GM13976 (cell line): ENCODE measurements around the gene TRAFD1.

Source experiments
- DNase-seq: peaks from one replicate; pipeline ENCODE4 v3.0.0; 2012; ENCODE audit warnings: low spot score
- CTCF ChIP-seq: IDR thresholded peaks from 2 replicates; pipeline ENCODE4 v1.5.1; 2012; ENCODE audit warnings: borderline replicate concordance, mild to moderate bottlenecking; ENCODE audit not compliant: insufficient read depth; ENCODE audit errors: extremely low read depth, missing control alignments, control extremely low read depth
- in situ Hi-C: fragments of 300-500 bp; cut with MboI; formaldehyde crosslinking; loops from one replicate; pipeline ENCODE4 v1.12.0; 2022; ENCODE audit warnings: low sequenced_read_pairs, mixed read lengths, inconsistent platforms; ENCODE audit not compliant: unreplicated experiment

Gene TRAFD1

GRCh38 chr12:112130441-112130998, 5.2 kb downstream of the TRAFD1 start:
- TF ChIP-seq CTCF, result no peak
- in situ Hi-C loops, result no loop called here
- DNase-seq, result peak; percentile 55

- no peak for DNase-seq
- TF ChIP-seq CTCF, result no peak
- in situ Hi-C loops, result no loop called here
These were observed 6.3 kb downstream of the TRAFD1 start for GRCh38 chr12:112131686-112132085.

GRCh38 chr12:112133418-112133817, 8.1 kb downstream of the TRAFD1 start:
- in situ Hi-C loops, result no loop called here
- no peak for DNase-seq
- no peak for TF ChIP-seq CTCF

GRCh38 chr12:112134731-112135130, 9.4 kb downstream of the TRAFD1 start:
- no peak for TF ChIP-seq CTCF
- in situ Hi-C loops, result no loop called here
- no peak for DNase-seq

GRCh38 chr12:112140728-112141127, 15.4 kb downstream of the TRAFD1 start:
- no peak for DNase-seq
- TF ChIP-seq CTCF, result no peak
- in situ Hi-C loops, result no loop called here

GRCh38 chr12:112146123-112146522, 20.8 kb downstream of the TRAFD1 start:
- DNase-seq, result no peak
- no peak for TF ChIP-seq CTCF
- in situ Hi-C loops, result no loop called here
